ENCODE data around the gene GPD2.

DNA sequence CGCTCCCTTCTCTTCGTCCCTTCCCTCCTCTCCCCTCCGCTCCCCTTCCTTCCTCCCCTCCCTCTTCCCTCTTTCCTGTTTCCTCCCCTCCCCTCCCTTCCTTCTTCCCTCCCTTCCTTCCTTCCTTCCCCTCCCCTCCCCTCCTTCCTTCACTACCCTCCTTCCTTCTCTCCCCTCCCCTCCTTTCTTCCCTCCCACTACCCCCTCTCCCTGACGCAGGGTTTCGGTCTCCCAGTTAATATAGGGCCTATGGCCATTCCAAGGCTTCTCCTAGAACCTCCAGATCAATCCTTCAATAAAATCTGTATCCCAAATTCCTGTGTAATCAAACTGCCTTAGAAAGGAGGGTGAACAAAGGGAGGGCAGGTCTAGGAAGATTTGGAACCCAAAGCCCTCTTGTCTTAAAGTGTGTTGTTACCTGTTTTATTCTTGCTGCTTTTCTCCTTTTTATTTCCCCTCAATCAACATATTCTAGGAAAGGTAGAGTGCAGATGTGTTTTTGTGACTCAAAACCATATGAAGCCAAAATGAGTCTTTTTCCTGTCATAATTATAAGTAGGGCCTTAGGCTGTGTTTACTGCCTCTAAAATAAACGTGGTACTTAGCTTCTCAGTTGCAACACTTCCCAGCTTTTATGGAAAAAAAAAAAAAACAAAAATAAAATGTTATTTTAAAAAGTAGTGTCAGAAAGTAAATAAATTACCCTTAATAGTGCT is 53.7 kb downstream of the GPD2 start:
- TF ChIP-seq SUZ12 (IDR thresholded peaks at IDR 0.05; ENCODE audit: extremely low read depth, insufficient read depth, insufficient read length): no peak
- TF ChIP-seq ZNF274 (IDR thresholded peaks at IDR 0.05; ENCODE audit: low read depth, low read length): no peak
- no peak for TF ChIP-seq YY1 (IDR thresholded peaks at IDR 0.05; ENCODE audit: insufficient read depth, insufficient read length)

Measured in NT2/D1 (cell line).